GM19372 (cell line): ENCODE measurements around the gene CNN3.
A peak's percentile ranks its signal among the peaks of the same experiment; 100 is the strongest.

ENCODE experiments used
- ATAC-seq: cut with Tn5 transposase; IDR thresholded peaks from one replicate; pipeline ENCODE4 v1.9.1; 2021; ENCODE audit warnings: mild to moderate bottlenecking, low read depth, moderate library complexity; ENCODE audit not compliant: unreplicated experiment

CNN3 gene

DNA sequence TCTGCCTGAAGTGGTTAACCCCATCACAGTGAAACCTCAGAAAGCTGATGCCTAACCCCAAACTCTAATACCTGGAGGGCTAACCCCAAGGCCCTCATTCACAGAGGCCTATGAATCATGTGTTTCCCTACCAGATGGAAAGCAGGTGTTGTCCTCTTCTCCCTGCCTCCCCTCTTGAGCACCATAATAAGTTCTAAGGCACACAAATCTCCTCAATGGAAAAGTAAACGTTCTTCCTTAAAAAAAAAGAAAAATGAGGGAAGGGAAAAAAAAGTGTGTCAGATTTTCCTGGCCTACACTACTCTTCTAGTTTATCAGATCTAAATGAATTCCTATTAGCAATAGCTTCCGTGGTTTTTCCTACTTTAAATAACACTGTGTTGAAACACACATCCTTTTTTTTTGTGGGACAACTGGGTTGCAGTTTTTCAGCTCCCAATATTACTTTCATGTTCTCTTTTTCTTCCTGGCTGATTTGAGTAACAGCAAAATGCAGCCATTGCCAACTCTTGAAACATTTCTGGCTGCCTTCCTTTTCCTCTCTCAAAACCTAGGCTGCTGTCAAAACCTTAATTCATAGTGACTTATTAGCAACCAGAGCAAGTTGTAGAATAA is 63.5 kb downstream of the CNN3 start:
- ATAC-seq = no peak

DNA sequence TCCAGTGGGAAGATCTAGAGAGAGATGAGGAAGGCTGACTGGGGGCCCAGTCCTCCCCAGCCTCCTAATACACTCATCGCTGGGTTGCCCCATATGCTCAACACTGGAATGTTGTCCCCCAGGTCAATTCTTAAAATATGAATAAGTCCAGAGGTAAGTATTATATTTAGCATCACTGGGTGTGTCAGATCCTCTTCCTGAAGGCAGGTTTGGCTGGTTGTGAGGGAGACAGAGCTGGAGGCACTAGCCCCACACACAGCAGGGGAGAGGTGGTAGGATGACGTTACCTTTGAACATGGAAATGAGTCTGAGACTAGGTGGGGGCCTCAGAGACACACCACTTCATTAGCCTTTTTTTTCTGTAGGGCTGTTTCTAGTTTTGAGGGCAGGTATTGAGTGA is 64.2 kb downstream of the CNN3 start:
- no peak for ATAC-seq

DNA sequence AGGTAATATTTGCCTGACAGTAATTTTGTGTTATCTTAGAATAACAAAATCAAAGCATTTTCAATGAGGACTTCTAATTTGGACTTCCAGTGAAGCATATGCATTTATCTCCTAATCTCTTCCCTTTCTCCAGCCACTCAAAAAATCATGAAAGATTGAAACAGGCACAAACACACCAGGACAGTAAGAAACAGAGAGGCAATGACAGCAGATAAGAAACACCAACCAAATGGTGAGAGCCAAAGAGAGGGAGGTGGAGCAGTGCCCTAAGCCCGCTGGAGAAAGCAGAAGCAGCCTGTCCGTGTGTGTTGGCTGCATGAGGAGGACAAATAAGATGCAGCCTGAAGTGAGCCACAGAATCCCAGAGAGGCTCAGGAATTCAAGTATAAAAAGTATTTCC is 67.7 kb downstream of the CNN3 start:
- no peak for ATAC-seq

DNA sequence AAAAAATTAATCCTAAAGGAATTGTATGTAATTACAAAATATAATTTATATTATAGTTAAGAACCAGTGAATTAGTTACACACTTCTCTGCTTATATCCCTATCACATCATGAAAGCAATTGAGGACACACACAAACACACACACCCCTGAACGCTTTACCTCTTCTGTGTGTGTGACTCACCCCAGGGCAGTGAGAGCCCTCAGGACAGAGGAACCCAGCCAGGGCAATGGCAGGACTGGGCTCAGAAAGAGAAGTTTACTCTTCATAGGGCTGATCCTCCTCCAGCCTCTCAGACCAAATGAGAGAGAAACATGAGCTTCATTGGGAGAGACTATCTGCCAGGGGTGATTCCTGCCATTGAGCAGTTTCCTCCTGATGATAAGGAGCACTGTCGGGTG is 68.6 kb downstream of the CNN3 start:
- ATAC-seq = no peak

- no peak for ATAC-seq
Observed at GRCh38 chr1:94856868-94857267, 70.0 kb downstream of the CNN3 start.

DNA sequence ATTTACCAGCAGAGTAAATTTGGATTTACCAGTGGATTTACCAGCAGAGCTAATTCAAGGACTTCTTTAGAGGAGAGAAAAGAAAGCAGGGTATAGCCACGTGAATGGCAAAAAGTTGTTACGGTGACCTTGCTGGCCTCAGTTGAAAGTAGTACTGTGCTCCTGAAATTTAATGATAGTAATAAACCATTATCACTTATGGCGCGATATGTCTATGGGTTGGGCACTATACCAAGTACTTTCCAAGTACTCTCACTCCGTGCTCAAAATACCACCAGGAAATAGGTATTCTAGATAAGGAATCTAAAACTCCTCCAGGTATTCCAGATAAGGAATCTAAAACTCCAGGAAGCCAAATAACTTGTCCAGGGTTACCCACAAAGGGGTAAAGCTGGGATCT is 70.9 kb downstream of the CNN3 start:
- ATAC-seq = no peak

- no peak for ATAC-seq
Observed at GRCh38 chr1:94855307-94855700, 71.6 kb downstream of the CNN3 start.

GRCh38 chr1:94854458-94855306 is 72.2 kb downstream of the CNN3 start:
- ATAC-seq = peak; percentile 99

DNA sequence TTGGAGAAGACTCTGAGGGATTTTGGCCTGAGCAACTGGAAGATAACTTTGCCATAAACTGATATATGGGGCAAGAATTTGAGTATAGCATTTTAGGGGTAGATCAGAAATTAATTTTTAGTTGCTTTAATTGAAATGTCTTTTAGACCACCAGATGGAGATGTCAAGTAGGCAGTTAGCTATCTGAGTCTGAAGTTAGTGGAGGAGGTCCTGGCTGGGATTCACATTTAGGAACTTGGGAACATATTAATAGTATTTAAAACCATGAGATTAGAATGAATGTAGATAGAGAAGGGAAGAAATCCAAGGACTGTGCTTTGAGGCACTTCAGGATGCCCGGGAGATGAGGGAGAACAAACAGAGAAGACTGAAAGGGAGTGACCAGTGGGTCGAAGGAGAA is 74.1 kb downstream of the CNN3 start:
- no peak for ATAC-seq

DNA sequence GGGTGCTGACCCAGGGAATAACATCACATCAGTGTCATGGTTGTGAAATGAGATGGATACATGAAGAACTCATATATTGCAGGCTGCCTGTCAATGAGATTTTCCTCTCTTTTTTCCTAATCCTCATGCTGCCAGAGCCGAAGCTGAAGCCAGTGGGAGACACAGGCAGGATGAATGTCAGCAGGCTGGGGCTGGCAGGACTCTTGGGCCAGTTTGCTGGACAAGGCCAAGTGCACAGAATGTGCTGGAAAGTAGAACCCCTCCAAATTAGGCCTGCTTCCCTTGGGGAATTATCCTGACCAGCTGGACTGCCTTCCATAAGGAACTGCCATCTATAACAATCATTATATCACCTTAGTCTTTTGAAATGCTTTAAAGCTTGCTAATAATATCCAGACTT is 75.3 kb downstream of the CNN3 start:
- no peak for ATAC-seq
